SK-N-SH (cell line): ENCODE data around the gene PLRG1.

Source experiments
- CHD2 ChIP-seq: fragments of 150-350 bp; IDR thresholded peaks from 2 replicates; pipeline ENCODE4 v1.6.1; 2018; ENCODE audit warnings: low read length; ENCODE audit not compliant: partially characterized antibody
- EP300 ChIP-seq, 2 experiments: IDR thresholded peaks; 2 replicates each; pipeline versions ENCODE4 v1.4.0 to v1.6.1; 2012; ENCODE audit warnings: borderline replicate concordance in 1 of 2, low read depth in 1 of 2, low read length in 1 of 2
- EZH2phosphoT487 ChIP-seq: fragments of 200-600 bp; sonication (generic); IDR thresholded peaks from 2 replicates; pipeline ENCODE4 v1.6.1; 2017; ENCODE audit warnings: low read depth, mixed run types, mild to moderate bottlenecking, antibody characterized with exemption, moderate library complexity, borderline replicate concordance
- GABPA ChIP-seq: IDR thresholded peaks from 2 replicates; pipeline ENCODE4 v1.4.0; 2012; ENCODE audit warnings: low read depth, mild to moderate bottlenecking
- POLR2AphosphoS5 ChIP-seq: IDR thresholded peaks from 2 replicates; pipeline ENCODE4 v1.6.1; 2012; ENCODE audit warnings: low read depth, low read length
- RFX5 ChIP-seq: IDR thresholded peaks from 2 replicates; pipeline ENCODE4 v1.6.1; 2012; ENCODE audit warnings: mild to moderate bottlenecking, improper control_type of control experiment, low read length
- SIN3A ChIP-seq: IDR thresholded peaks from 2 replicates; pipeline ENCODE4 v1.6.1; 2012; ENCODE audit warnings: low read depth, mild to moderate bottlenecking, low read length, moderate library complexity, borderline replicate concordance
- TCF12 ChIP-seq: IDR thresholded peaks from 2 replicates; pipeline ENCODE4 v1.4.0; 2012
- TEAD4 ChIP-seq: IDR thresholded peaks from 2 replicates; pipeline ENCODE4 v1.4.0; 2012; ENCODE audit warnings: mild to moderate bottlenecking, borderline replicate concordance; ENCODE audit not compliant: insufficient read depth
- YY1 ChIP-seq: IDR thresholded peaks from 2 replicates; pipeline ENCODE4 v1.4.0; 2012; ENCODE audit warnings: low read depth, mild to moderate bottlenecking
- TF ChIP-seq, protein P1 (sequence below): fragments of 200-600 bp; sonication (generic); IDR thresholded peaks from 2 replicates; pipeline ENCODE4 v1.6.1; 2017; ENCODE audit warnings: antibody characterized with exemption, mild to moderate bottlenecking, moderate library complexity
- TF ChIP-seq, protein P2 (sequence below): IDR thresholded peaks from 2 replicates; pipeline ENCODE4 v1.4.0; 2012; ENCODE audit warnings: low read depth, borderline replicate concordance

DNA sequence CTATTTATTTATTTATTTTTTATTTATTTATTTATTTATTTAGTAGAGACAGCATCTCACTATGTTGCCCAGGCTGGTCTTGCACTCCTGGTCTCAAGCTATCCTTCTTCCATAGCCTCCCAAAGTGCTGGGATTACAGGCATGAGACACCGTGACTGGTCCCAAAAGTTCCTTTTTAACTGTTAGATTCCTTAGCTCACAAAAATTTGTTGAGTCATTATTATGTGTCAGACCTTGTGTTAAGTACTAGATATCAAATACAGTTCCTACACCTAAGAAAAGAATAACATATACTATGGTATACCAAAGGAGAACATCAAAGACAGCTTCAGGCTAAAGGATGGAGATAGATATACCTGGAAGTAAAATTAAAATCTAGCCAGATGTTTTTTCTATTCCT lies 28.7 kb upstream of the PLRG1 start:
- TF ChIP-seq, protein P1, sequence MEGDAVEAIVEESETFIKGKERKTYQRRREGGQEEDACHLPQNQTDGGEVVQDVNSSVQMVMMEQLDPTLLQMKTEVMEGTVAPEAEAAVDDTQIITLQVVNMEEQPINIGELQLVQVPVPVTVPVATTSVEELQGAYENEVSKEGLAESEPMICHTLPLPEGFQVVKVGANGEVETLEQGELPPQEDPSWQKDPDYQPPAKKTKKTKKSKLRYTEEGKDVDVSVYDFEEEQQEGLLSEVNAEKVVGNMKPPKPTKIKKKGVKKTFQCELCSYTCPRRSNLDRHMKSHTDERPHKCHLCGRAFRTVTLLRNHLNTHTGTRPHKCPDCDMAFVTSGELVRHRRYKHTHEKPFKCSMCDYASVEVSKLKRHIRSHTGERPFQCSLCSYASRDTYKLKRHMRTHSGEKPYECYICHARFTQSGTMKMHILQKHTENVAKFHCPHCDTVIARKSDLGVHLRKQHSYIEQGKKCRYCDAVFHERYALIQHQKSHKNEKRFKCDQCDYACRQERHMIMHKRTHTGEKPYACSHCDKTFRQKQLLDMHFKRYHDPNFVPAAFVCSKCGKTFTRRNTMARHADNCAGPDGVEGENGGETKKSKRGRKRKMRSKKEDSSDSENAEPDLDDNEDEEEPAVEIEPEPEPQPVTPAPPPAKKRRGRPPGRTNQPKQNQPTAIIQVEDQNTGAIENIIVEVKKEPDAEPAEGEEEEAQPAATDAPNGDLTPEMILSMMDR, result no peak
- TF ChIP-seq YY1, result no peak
- TF ChIP-seq, protein P2, sequence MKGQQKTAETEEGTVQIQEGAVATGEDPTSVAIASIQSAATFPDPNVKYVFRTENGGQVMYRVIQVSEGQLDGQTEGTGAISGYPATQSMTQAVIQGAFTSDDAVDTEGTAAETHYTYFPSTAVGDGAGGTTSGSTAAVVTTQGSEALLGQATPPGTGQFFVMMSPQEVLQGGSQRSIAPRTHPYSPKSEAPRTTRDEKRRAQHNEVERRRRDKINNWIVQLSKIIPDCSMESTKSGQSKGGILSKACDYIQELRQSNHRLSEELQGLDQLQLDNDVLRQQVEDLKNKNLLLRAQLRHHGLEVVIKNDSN, result no peak
- TF ChIP-seq TCF12, result no peak
- TF ChIP-seq TEAD4, result no peak
- TF ChIP-seq POLR2AphosphoS5, result no peak
- no peak for TF ChIP-seq SIN3A
- no peak for TF ChIP-seq CHD2
- no peak for TF ChIP-seq GABPA
- TF ChIP-seq EP300 (IDR thresholded peaks at IDR 0.05; ENCODE audit: borderline replicate concordance in 1 of 2, low read depth in 1 of 2, low read length in 1 of 2), result no peak
- no peak for TF ChIP-seq RFX5
- TF ChIP-seq EZH2phosphoT487, result no peak
